Measurements from ENCODE around the gene CAMK4.

Gene CAMK4

DNA sequence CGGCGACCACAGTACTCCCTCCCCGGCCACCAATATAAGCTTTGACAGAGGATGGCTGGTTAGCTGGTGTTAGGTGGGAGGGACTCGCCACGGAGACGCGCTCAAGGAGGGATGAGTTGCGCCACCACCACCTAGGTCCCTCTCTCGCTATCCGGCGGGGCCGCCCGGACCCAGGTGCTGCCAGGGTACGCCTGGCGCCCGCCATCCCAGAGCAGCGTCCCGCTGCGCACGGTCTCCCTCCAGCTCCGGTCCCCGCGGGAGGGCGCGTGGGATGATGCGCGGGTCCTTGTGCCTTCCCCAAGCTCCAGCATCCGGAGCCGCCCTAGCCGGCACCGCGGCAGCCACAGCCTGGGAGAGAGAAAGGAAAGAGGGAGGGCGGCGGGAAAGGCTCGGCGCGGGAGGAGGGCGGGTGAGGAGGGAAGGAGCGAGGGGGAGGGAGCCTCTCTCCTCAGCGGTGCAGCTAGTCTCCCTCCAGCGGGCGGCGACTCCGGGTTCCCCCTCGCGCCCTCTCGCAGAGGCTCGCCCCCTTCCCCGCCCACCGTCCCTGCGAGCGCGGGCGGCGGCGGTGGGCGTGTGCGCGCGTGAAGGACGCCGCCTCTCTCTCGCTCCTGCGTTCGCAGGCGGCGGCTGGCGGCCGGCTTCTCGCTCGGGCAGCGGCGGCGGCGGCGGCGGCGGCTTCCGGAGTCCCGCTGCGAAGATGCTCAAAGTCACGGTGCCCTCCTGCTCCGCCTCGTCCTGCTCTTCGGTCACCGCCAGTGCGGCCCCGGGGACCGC is at the start of gene CAMK4:
Gene CAMK4, plus strand, starts transcription at position 598 of the 774 bp plus-strand sequence. Its CDS starts 100 bp downstream, at position 698.
- FAIRE-seq = no peak

DNA sequence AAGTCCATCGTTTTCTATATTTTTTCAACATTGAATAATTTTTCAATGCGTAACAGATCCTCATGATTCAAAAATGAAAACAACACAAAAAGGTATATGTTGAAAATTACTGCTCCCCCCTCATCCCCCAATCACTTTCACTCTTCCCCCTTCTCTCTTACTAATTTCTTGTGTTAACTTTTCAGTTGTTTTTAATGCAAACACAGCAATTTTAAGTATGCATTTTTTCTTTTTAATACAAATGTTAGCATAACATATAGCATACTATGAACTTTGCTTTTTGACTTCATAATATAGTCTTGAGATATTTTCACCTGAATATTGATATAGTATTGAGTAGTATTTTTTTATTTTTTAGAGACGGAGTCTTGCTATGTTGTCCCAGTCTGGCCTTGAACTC is 41.1 kb upstream of the CAMK4 start:
- FAIRE-seq = no peak

DNA sequence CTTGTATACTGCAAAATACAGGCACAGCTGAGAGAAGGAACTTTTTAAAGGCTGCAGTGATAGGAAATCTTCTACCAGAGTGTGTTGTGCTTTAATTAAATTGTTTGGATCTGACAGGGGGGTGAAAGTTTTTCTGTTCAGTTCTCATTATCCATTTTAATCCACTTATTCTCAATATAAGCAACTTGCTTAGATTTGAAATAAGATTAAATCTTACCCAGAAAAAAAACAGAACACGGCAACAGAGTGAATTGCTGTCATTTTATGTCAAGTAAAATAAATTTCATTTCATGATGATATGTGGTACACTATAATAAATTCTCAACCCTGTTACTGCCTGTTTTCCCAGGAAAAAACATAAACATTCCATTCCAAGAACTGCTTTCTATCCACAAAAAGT is 37.1 kb upstream of the CAMK4 start:
- no peak for FAIRE-seq

DNA sequence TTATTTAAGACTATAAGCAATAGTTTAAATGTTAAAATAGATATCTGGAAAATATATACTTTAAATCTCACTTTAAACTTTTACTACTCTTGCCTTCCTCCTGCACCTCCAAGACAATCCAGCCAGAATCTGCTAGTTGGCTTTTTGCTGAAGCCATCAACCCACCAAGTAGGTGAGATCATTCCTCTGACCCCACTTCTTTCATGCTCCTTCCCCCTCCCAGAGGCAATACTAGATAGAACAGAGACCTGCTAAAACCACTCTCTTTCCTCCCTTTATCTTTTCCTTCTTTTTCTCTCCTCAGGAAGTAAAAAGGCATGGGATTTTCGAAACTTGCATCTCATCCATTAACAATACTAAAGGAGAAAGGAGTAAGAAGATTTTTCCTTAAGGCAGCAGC is 30.1 kb upstream of the CAMK4 start:
- FAIRE-seq = no peak

DNA sequence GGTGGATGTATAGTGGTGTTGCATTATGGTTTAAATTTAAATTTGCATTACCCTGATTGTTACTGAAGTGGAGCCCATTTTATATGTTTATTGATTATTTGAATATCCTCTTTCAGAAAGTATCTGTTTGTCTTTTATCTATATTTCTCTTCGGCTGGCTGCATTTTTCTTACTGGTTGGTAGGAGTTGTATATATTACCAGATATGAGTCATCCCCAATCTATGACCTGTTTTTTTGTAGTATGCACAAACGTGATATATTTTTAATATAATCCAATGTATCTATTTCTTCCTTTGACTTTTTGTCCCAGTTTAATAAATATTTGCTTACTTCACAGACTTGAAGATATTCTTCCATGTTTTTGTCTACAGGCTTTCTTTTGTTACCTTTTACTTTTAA is 29.3 kb upstream of the CAMK4 start:
- no peak for FAIRE-seq

DNA sequence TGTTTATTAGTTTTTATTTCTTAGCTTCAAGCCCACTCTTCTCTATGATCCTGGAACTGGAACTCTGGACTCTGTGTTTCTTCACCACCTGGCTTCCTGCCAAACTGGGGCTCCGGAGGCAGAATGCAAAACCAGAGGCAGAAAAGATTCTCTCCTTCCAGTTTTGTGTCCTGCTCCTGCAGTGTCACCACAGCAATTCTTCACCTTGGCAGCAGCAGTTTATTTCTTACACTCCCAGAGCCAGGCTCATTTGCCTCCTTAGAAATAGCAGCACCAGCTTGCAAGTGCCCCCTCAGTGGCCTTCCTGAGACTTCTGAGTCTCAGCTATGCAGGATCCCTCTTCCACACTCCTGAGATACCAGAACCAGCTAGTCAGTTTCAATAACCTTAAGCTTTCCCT is 26.7 kb upstream of the CAMK4 start:
- no peak for FAIRE-seq

DNA sequence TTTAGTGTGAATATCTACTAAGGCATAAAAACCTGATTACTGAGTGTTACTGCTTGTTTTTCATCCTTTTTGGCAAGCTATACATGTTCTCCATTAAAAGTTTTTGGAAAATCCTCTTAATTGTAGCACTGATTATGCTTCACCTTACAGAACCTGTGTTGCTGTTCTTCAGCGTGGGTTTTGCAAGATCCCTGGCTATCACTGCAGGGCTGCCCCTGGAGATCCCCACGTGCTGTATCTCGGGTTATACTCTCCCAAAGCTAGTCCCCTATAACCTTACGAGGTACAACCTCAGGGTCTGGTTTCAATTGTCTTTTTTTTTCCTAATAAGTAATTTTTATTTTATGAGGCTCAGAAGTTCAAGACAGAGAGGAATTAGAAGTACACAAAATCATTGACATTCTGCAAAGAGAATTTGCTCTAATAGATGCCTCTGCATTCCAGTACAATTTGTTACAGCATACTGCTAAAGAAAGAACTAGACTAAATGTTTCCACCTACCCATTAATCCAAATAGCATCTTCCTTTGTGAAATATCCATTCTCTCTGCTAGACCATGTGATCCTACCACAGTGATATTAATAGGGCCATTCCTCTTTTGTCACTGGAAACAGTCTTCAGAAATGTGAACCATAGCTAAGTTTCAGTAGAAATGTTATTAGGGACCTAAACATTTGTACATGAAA is 25.8 kb upstream of the CAMK4 start:
- FAIRE-seq = no peak

DNA sequence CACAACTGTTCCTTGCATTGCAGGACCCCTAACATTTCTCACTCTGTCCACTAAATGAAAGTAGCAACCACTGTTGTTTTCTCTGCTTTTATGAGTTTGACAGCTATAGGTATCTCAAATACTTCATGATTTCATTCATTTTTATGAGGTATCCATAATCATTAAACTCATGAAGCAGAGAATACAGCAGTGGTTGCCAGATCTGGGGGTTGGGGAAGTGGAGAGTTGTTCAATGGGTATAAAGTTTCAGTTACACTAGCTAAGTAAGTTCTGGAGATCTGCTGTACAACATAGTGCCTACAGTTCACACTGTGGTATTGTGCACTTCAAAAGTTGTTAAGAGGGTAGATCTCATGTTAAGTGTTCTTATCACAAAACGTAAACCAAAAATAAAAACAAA is 23.4 kb upstream of the CAMK4 start:
- no peak for FAIRE-seq

DNA sequence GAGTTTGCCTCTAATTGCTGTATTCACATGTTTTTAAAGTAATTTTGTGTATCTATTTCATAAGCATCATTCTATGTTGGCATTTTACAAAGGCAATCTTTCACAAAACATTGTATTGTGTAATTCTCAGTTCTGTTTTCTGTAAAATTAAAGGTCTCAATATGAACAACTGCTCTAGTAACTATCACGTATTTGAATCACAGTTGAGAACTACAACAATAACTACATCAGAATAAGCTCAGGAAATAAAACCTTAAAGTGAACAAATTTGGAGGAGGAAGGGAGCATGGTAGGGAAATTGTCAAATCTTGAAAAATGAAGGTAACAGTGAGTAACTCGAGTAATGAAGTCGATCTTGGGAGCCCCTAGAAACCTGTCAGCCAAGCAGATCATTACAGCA is 22.5 kb upstream of the CAMK4 start:
- no peak for FAIRE-seq

DNA sequence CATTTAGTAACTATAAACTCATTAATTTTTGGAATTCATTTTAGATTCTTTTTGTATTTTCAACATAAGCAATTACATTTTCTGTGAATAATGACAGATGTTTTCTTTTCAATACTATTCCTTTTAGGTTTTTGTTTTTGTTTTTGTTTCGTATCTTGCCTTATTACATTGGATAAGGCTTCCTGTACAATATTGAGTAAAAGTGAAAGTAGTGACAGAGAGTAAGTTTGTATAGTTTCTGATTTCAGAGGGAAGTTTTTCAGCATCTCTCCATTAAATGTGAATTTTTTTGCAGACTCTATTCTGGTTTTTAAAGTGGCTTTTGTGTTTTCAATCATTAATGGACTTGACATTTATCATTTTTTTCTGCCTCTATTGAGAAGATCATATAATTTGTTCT is 12.8 kb upstream of the CAMK4 start:
- peak; percentile 67 for FAIRE-seq

DNA sequence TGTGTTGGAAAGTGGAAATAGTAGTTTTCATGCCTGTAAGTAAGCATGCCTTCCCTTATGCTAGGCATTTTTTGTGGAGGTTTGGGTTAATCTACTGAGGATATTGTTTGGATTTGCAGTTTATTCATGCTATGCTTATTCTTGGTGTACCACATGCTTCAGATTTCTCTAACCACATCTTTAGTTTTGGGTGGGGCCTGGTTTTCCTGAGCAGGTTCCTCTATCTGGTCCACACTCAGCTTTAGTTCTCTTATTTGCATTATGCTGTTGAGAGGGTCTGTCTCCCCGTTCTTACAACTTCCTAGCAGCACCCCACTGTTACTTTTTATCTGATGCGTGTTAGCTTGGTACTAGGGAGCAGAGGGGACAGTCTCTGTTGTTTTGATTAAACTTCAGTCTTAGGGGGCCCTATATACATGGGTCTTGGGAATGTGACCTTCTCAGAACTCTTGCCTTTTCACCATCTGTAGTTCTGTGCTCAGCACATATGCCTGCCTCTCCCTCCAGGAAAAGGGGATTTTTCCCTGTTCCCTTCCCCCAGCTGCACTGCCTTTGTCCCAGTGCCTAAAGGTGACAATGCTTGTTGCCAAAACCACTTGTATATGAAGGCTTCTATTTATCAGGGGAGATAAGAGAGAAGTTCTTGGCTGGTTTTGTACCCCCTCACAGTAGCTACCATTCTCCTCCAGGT is 10.0 kb upstream of the CAMK4 start:
- no peak for FAIRE-seq

DNA sequence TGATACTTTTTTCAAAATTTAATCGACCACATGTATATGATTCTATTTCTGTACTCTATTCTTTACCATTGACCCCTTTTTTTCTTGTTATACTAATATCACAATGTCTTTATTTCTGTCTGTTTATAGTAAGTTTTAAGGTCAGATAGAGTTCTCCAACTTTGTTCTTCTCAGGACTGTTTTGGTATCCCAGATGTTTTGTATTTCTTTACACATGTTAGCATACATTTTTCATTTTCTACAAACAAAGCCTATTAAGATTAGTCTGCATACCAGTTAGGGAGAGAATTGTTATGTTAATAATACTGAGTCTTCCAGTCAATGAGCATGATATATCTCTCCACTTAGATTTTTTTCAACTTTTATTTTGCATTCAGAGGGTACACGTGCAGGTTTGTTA is 8.2 kb upstream of the CAMK4 start:
- no peak for FAIRE-seq

DNA sequence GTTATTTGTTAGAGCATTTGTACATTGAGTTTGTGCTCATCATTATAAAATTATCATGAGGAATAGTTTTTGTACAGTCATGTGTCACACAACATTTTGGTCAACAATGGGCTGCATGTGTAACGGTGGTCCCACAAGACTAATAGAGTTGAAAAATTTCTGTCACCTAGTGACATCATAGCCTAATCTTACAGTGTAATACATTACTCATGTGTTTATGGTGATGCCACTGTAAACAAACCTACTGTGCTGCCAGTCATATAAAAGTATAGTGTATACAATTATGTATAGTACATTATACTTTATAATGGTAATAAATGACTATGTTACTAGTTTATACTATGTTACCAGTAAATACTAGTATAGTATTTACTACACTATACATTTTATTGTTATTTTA is 3.0 kb upstream of the CAMK4 start:
- no peak for FAIRE-seq

DNA sequence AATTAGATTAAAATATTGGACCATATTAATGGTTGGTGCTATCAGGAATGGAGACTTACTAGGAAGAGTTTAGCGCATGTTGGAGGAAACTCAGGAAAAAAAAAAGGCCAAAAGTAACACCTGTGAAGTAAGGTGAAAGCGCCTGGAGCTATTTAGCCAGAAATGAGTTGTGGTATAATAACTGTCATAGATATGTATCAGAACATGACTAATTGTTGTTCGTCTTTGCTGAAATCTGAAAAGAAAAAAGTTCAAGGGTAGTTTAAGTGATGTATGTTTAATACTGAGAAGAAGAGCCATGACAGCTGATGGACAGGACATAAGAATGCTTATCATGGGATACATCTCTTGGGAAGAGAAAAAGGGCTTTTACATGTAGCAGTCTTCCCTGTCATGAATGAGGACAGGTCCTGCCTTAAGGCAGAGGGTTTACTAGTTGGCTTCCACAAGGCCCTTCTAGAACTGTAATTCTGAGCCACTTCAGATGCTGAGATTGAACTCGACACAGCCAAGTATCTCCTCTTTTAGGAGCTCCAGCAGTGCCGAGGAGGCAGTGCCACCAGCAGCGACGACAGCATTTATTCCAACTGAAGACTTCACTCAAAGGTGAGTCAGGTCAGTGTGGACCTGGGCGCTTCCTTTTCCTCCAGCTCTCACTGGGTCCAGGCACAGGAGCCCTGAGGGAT is 940 bp upstream of the CAMK4 start:
- no peak for FAIRE-seq

DNA sequence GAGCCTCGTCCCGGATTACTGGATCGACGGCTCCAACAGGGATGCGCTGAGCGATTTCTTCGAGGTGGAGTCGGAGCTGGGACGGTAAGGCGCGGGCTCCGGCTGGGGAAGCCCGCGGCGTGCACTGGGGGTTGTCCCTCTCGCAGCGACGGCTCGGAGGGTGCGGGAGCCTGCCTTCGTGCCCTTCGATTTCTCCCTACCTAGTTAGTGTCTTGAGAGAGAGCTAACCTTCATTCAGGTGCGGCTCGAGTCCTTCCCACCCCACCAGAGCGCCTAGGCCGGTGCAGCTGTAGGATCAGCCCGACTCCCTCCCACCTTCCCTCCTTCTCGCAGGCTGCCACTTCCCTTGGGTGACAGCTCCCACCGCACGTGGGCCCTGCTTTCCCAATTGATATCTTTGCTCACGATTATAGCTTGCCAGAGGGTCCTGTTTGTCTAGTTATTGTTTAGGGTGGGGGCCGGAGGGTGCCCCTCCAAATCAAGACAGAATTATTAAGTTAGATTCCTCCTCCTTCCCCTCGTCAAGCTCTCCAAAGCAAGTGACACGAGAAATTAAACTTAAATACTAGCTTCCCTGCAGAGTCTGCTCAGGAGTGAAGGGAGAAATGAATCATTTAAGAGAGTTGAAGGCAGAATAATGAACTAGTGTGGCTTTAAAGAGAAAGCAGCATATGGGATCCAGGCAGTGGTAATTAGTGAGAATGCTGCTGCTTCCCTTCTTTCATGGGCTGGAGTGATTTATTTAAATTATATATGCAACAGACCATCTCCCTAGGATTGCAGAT is 569 bp downstream of the CAMK4 start:
- FAIRE-seq = no peak

DNA sequence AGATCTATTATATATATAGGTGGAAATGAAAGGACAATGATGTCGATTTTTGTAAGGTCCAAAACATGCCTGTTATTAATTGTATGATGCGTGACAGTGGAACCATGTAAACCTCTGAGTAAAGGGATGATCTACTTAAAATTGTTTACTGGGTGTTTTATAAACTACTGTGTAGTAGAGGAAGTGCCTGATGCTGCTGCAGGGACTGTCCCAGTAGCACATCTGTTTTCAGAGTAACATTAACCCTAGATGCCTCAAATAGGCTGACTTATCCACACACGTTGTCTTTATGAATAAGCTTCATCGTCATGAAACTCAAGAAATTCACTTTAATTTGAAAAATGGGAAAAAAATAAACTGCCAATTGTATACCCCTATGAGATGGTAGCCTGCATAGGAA is 1.7 kb downstream of the CAMK4 start:
- no peak for FAIRE-seq

DNA sequence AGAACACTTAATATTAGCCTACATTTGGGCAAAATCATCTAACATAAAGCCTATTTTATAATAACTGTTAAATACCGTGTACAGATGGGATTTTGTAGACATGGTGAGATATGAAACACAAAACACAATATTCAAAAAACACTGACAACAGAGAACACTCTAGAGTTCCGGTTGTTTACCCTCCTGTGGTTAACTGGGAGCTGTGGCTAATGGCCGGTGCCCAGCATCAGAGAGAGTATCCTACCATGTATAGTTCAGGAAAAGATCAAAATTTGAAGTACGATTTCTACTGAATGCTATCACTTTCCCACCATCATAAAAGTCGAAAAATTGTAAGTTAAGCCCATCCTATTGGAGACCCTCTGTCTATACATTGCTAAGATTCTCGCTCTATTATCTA is 2.4 kb downstream of the CAMK4 start:
- FAIRE-seq = no peak

DNA sequence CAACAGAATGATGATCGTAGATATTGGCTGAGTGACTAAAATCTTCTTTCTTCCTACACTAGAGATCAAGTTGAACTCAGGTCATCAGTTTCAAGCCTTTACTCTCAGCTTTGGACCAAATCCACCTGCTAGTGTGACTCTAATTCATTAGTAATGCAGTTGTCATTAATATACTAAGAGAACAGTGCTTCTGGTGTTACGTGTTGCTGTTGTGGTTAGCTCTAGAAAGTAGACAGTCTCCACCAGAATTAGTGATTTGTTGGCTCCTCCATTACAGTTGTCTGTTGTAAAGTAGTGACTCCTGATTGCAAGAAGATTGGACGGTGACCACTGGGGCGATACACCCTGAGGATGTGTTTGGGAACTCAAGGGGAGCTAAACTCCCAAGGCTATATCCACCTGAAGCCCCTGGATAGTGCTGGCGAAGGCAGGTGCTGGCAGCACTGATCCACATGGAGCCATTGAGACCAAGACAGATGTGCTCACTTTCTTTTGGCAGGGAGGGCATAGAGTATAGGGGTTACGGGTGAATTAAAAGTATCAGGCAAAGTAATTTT is 3.1 kb downstream of the CAMK4 start:
- FAIRE-seq = no peak

DNA sequence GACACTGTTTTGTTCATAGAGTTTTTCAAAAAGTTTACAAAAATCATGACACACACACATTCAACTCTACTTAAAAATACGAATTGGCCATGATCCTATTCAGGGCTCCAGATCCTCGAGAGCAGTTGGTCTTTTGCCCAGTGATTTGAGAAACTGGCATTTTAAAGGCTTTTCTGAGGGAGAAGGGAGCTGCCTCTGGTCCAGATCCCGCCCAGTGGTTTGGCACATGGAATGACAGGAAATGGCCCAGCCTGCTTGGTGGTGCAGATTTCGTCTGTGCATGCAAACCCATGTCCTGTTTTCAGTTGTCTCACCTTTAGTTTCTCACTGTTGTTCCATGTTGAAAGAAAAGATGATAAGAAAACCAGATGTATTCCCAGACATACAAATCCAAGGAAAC is 3.6 kb downstream of the CAMK4 start:
- FAIRE-seq = no peak

DNA sequence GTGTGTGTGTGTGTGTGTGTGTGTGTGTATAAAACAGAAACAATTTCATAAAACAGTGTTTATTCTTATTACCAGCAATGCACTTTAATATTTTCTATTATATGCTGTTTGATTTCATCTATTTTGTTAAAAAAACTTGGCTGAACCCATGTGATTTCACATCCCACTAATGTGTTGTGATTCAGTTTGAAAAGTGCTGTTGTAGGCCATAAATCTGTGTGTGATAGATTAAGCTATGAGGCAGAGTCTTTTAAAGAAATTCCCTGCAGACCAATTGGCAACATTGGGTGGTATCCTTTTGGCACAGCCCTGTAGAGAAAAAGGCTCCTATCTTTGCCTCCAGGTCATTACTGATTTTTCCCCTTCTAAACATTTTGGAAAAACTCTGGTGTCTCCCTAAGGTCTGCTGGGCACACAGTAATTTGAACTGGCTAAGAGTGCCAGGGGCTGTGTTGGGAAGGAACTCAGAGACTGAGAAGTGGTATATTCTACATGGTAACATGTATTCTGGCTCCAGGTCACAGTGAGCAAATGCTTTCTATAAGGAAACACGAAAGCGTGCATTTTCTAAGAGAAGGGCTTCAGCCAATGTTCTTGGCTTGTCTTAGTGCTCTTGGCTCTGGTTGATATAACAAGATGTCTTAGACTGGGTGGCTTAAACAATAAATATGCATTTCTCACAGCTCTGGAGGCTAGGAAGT is 4.5 kb downstream of the CAMK4 start:
- FAIRE-seq = no peak

DNA sequence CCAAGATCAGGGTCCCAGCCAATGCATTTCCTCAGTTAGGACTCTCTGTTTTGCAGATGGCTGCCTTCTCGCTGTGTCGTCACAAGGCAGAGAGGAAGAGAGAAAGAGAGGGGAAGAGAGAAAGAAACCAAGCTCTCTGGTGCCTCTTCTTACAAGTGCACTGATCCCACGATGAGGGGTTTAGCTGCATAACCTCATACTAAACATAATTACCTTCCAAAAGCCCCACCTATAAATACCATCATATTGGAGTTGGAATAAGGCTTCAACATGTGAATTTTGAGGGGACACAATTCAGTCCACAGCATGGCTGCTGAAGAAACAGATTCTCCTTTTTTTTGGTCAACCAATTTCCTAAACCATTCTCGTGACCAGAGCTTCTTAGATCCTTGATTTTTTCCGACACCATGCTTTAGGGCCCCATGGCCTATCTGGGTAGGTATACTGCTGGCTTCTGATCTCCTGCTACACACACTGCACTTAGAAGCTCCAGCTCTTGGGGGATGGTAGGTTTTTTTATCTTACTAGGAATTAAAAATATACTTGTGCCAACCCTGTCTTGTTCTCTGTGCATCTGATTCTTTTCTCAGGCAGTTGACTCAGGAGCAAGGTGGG is 5.1 kb downstream of the CAMK4 start:
- FAIRE-seq = no peak
